Measurements from ENCODE around the gene CHGA.

The CHGA gene

DNA sequence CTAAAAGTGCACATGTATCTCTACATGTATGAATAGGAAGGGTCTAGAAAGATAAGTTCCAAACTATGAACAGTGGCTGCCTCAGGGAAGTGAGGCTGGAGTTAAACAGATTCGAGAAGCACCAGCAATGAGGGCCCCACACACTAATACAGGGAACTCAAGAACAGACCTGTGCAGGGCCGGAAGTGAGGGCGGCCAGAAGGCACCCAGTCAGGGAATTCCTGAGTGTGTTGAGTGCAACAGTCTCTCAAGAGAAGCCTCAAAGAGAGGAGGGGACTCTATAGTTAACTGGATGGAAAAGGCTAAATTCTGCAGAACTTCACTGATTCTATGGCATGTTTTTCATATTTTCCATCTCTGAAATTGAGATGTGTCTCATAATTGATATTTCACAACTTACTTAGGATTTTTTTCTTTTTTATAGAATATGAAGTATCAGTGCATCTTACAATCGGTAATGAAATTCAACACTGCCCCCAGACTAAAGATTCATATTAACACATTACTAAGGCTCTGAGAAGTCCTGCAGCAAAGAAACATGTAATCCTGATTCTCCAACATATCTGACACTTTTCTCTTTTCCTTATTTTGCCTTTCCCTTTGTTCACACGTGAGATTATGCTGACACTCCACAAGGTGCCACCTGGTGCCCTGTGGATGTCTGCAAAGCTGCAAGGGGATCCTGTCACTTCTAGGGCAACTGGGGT lies 61.3 kb downstream of the CHGA start:
- DNase-seq = no peak
- no peak for ATAC-seq (replicated peaks)
- H3K27ac Mint-ChIP-seq = no peak overlapping the region
- H3K36me3 Mint-ChIP-seq (ENCODE audit: insufficient read depth) = peaks cover 10% of the 10 kb centered on the region
- no peak overlapping the region for H3K4me3 Mint-ChIP-seq
- peaks cover 10 to 24% of the 10 kb centered on the region in 2 donors for H3K4me1 Mint-ChIP-seq (ENCODE audit: low read depth in 2 of 2)
- peaks cover 5 to 9% of the 10 kb centered on the region in 2 donors for H3K9me3 Mint-ChIP-seq
- H3K27me3 Mint-ChIP-seq = no peaks in the 10 kb centered on the region

Data from effector memory CD8-positive, alpha-beta T cell (primary cell).